Activated T-helper 1 cell treated with Interleukin-2 at 50 U/mL for 16 hours (primary cell): Measurements from ENCODE around the gene FAM111B.
"Not testable (repeated sequence)": the region's sequence is repeated elsewhere in the genome, so short reads cannot be mapped to it uniquely, and the experiment has no call there.

ENCODE experiments used
- DNase-seq: peaks from one replicate; pipeline ENCODE4 v3.0.0-alpha.2; 2020; ENCODE audit warnings: low read depth

Gene FAM111B

DNA sequence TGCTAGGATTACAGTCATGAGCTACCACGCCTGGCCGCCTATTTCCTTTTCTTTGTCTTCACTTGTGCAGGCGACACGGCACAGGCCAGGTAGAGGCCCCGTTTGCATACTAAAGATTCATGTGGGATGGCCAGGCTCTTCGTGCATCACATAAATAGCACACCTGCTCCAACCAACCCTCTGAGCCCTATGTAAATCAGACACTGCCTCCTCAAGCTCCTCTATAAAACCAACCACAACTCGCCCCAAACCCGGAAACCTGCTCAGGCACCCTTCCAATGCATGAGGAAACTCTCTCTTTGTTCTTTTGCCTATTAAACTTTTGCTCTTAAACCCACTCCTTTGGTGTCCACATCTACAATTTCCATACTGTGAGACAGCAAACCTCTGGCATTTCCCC lies 9.1 kb upstream of the FAM111B start:
- DNase-seq, result not testable (repeated sequence)

DNA sequence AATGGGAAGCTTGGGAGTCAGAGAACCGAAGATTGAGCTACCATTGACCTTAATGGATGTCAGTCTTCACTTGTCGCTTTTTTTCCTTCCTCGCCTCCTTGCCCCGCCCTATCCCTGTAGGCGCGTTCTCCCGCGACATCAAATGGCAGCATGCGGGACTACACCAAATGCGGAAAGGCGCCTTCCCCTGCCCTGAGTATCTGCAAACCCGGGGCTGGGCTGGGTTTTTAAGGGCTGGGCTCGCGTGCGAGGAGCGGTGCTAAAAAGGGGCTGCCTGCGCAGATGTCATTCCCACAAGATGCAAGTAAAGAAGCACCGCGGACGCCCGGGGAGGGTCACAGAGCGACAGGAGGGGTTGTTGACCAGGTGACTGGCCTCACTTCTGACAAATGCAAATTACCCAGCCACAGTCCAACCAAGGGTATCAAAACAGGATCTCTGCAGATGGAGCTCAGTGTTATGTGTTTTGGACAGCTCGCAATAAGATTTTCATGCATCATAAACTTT lies 4.7 kb upstream of the FAM111B start:
- DNase-seq, result peak; percentile 26

DNA sequence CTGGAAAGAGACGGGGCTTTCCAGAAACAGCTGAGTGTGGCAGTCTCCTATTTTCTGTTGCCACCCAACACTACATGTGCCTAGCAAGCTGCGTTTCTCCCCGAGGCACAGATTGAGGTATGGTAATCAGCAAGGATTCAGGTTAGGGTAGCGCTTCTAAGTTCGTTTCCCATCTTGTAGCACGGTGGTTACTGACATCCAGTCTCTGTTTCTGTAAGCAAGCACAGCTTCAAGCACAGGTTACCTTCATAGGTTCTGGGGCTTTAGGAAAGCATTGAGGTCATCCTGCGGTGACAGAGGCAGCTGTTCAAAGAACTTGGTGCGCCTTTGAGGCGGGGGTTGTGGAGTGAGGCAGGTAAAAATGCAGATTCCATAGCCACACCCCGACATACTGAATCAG lies 684 bp downstream of the FAM111B start:
- DNase-seq, result not testable (repeated sequence)

DNA sequence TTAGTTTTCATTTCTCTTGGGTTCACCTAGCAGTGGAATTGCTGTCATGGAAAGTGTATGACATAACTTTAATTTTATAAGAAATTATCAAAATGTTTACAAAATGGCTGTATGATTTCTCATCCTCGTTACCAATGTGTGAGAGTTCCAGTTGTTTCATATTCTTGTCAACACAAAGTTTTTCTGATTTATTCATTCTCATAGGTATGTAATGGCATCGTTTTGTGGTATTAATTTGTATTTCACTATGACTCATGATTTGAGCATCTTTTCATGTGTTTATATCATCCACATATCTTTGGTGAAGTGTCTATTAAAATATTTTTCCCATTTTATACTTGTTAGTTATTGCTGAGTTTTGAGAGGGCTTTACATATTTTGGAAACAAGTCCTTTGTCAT lies 5.5 kb downstream of the FAM111B start:
- DNase-seq, result no peak

DNA sequence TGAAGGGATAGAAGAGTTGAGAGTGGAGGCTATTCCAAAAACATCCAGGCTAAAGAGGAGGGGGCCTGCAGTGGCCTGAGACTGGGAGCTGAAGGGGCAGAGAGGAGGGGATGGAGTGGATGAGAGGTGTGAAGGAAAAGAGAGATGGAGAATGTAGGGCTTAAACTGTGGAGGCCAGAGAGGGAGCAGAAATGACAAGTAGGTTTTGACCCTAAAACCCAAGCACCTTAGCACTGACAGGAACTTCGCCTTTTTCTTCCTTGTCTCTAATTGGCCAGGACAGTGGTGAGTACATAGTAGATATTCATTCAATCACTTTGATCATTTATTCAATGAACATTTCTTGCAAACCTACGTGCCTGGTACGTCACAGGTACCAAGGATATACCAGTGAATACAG lies 7.3 kb downstream of the FAM111B start:
- DNase-seq, result no peak

DNA sequence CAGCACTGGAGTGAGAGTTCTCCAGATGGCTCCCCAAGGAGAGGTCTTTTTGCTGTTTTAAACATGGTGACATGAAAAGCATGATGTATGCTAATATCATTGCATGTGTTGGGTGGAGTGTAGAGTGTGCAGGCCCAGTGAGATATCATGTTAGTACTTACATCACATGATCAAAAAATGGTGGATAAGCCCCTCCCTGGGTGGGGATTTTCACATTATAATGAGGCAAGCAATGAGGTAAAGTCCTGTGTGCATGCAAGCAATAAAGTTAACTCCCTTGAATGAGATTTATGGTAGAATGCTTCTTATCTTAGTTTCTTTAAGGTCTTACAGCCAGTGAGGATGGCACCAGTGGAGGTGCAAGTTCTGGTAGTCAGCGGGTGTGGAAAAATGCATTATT lies 8.5 kb downstream of the FAM111B start:
- DNase-seq, result no peak

DNA sequence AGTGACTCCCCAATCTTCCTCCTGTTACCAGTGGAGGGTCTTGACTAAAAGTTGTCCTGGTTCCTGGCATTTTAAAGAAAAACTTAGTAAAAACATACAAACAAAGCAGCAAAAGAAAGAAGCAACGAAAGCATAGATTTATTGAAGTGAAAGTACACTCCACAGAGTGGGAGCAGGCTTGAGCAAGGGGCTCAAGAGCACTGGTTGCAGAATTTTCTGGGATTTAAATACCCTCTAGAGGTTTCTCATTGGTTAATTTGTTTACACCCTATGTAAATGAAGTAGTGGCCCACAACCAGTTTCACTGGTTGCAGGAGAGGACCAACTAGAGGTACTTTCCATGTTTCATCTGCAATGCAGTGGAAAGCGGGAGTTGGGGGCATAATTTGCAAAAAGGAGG lies 10.7 kb downstream of the FAM111B start:
- no peak for DNase-seq

DNA sequence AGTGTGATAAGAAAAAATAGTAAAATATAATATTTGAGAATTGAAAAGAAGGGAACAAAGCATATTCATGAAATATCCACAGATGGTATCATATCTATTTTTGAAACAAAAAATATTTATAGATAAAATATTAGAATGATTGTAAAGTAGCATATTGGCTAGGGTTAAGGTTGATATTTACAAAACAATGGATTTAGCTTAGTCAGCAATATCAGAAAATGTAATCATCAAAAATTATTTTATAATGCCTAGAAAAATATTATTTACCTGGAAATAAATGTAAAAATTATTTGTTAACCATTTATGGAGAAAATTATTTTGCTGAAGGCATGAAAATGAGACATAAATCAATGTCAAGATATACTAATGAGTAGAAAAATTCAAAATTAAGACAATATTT lies 12.8 kb downstream of the FAM111B start:
- DNase-seq, result no peak

DNA sequence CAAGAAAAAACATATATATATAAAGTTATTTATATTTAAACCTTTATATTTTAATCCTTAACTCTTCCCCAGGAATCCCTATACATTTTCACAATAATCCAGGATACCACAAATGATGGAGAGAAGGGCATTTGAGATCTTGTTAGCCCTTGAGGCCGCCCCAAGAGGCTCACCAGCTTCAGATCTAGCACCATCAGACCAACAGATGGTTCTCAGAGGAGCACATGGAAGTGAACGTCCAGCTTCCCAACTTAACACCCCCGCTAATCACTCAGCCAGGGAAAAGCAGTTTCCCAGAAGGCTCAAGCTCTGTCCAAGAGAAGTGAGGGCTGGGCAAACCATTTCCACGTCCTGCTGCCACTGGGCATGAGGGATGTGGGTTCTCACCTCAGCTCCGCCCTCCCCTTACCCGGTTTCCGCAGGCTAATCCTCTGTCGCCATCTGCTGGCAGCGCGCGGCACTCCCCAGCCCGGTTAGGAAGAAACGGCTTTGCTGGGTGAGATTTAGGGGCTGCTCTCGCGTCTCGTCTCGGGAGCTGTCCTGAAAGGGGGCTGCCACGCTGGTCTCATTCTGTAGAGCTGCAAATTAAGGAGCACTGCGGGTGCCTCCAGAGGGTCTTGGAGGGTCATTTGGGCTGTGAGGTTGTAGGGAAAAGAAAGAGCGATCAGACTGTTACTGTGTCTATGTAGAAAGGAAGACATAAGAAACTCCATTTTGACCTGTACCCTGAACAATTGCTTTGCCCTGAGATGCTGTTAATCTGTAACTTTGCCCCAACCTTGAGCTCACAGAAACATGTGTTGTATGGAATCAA lies 28.8 kb downstream of the FAM111B start:
- DNase-seq, result peak; percentile 74

DNA sequence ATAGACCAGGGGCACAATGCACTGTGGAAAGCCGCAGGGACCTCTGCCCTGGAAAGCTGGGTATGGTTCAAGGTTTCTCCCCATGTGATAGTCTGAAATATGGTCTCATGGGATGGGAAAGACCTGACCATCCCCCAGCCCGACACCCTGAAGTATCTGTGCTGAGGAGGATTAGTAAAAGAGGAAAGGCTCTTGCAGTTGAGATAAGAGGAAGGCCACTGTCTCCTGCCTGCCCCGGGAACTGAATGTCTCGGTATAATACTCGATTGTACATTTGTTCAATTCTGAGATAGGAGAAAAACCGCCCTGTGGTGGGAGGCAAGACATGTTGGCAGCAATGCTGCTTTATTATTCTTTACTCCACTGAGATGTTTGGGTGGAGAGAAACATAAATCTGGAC lies 29.5 kb downstream of the FAM111B start:
- not testable (repeated sequence) for DNase-seq

DNA sequence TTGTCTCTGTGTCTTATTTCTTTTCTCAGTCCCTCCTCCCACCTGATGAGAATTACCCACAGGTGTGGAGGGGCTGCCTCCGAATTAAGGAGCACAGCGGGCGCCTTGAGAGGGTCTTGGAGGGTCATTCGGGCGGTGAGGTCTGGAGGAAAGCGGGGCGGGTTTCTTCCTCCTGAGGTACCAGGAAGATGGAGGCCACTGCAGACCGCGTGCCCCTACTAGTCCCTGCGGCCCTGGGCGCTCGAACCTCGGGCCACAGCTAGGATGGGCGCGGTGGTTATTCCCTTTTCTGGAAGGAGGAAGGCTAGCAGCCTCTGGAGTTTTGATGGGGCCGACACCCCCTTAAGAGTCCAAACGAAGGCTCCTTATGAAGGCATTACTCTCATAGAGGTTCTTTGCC lies 30.2 kb downstream of the FAM111B start:
- DNase-seq, result no peak

DNA sequence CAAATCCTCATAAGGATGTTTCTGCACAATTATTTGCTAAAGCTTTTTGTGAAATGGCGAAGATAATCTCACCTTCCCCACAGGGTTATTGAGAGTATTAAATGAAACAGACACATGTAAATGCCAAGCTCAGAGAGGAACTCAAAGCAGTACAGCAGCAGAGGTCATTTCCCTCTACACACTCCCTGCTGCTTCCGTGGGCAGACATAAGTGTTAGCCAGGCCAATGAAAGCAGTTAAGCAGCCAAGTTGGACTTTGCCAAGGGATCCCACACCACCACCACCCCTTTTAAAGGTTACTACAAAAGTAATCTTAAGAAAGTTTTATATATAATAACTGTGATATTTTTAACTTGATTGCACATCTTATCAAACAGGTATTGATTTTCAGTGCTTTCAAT lies 31.6 kb downstream of the FAM111B start:
- DNase-seq, result no peak

DNA sequence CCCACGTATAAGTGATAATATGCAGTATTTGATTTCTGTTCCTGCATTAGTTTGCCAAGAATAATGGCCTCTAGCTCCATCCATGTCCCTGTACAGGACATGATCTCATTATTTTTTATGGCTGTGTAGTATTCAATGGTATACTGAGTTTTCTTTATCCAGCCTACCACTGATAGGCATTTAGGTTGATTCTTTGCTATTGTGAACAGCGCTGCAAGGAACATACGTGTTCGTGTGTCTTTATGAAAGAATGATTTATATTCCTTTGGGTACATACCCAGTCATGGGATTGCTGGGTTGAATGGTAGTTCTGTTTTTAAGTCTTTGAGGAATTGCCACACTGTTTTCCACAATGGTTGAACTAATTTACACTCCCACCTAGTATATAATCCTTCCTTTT lies 34.2 kb downstream of the FAM111B start:
- no peak for DNase-seq

DNA sequence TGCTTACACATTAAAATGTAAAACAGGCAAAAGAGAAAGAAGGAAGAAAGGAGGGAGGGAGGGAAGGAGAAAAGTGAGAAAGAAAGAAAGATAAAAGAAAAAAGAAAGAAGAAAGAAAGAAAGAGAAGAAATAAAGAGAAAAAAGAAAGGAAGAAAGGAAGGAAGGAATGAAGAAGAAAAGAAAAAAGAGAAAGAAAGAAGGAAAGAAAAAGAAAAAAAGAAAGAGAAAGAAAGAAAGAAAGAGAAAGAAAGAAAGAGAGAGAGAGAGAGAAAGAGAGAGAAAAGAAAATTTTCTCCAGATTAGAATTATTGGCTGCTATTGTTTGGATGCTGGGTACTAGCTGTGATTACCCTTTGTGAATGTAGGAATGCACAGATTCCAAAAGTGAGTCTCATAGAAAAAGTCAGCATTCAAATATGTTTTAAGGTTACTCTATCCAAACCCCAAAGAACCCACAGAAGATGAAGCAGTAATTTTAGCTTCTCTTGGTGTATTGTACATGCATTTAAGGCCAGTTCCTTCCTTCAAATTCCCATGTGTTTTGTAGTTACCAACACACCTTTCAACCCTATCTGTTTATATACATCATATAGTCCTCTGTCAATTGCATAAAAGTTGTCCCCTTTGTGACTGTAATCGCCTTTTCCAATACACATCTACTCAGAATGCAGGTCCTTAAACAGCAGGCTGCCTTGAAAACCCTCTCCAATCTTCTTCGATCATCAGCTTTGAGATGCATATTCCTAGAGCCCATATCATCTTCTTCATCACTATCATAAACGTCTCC lies 34.8 kb downstream of the FAM111B start:
- no peak for DNase-seq

DNA sequence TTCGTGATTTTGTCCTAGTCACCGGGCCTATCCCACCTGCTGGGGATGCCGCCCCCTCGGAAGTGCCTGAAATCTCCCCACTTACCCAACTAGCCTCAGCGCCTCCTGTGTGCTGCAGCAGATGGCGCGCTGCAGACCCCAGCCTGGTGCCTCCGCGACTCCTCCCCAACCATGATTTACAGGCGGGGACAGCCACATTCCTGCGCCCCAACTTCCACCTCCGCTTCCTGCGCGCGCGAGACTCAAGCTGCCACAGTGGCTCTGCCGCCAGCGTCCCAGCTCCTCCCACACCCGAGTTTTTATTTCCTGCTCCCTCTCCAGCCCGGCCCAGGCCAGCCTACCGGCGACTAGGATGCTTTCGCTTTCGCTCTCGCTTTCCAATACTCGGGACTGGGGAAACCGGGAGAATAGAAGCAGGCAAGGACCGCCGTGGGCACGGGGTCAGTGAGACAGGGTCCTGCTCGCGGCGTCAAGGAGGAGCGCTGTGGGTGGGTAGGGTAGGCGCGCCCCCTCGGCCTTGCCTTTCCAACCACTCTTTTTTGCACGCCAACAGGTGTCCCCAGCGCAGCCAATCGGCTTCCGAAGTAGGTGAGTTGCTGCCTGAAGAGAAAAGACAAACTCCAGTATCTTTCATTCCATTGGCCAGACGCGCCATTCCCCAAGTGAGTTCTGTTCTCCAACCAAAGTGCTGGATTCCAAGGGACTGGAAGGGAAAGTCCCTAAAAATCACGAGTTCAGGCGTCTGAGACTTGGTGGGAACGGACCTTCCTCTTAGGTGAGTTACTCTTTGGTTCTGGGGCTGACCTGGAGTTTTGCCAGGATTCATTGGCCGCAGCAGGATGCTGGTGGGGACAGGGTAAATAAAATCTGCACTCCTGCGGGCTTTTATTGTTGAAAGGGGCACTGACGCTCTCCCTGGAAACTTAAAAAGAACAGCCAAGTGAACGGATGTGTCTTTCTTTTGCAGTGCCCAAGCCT lies 35.8 kb downstream of the FAM111B start, which contains the start of gene FAM111A:
FAM111A (plus strand) TSS at position 327 of the 978 bp plus-strand sequence. CDS start 6,017 bp downstream, outside the sequence.
- peak; percentile 75 for DNase-seq

DNA sequence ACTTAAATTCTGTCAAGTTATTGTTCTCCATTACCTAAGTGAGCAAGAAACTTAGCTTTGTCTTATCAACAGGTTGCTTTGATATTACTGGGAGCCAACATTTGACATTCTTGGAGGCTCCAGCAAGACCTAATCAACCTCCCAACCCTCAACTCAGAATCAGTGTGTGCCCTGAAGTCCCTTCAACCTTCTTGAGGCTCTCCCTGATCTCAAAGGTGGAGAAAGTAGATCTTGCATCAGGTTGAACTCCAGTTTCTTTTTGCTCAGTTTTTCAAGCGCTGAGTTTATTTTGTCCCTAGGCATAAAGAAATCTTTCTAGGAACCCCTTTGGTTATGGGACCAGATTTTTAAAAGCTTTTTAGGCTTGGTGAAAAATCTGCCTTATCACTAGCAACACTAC lies 37.1 kb downstream of the FAM111B start:
- DNase-seq, result no peak

DNA sequence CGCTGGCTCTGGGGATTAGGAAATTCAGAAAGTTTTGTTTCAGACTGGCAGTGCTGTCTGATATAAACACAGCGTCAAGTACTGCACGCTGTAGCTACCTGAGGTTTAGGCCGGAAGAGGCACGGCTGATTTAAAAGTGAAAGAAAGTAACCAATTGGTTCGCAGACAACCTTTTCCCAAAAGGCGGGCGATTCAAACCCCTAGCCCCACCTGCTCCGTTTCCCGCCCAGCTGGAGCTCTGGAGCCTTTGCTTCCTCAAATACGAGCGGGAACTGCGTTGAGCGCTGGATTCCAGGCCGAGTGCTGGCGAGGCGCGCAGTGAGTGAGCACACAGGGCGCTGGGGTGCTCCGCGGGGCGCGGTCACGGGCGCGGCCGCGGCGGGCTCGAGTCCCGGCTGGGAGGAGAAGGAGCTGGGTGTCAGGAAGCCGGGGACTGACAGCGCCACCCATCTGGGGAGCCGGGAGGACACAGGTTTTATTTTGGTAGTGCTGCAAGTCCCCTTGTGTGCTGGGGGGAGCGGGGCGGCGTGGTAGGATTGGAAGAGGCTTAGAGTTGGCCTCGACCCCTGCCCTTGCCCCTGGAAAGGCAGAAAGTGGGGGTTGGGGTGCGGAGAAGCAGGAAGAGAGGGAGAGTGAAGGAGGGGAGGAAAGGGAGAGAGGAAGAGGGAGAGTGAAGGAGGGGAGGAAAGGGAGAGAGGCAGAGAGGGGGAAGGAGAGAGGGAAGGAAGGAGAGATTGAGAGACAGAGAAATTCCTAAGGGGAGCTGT lies 37.7 kb downstream of the FAM111B start:
- peak; percentile 50 for DNase-seq

DNA sequence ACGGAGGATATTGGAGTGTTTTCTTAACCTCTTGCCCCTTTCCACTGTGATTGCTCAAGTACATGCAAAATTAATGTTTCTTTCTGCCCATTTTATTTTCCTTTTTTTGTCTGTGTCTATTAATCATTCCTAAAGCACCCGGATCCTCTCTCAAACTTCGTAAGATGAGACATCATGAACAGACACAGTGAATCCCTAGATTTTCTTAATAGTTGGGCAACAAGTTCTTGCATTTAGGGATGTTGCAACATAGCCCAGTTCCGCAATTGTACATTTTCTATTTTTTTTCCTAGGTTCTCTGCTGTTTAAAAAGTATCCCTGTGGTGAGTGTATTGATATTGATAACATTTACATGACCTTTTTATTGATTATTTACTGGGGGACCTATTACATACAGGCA lies 38.5 kb downstream of the FAM111B start:
- no peak for DNase-seq

DNA sequence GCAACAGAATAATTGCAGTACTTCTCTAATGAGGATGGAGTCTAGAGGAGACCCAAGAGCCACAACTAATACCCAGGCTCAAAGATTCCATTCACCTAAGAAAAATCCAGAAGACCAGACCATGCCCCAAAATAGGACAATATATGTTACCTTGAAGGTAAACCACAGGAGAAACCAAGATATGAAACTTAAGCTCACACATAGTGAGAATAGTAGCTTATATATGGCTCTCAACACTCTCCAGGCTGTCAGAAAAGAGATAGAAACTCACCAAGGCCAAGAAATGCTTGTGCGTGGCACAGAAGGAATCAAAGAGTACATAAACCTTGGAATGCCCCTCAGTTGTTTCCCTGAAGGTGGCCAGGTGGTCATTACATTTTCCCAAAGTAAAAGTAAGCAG lies 44.7 kb downstream of the FAM111B start:
- no peak for DNase-seq

DNA sequence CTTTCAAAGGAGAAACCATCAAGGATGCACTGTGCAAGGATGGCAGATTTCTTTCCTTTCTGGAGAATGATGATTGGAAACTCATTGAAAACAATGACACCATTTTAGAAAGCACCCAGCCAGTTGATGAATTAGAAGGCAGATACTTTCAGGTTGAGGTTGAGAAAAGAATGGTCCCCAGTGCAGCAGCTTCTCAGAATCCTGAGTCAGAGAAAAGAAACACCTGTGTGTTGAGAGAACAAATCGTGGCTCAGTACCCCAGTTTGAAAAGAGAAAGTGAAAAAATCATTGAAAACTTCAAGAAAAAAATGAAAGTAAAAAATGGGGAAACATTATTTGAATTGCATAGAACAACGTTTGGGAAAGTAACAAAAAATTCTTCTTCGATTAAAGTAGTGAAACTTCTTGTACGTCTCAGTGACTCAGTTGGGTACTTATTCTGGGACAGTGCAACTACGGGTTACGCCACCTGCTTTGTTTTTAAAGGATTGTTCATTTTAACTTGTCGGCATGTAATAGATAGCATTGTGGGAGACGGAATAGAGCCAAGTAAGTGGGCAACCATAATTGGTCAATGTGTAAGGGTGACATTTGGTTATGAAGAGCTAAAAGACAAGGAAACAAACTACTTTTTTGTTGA lies 45.4 kb downstream of the FAM111B start:
- DNase-seq, result no peak

DNA sequence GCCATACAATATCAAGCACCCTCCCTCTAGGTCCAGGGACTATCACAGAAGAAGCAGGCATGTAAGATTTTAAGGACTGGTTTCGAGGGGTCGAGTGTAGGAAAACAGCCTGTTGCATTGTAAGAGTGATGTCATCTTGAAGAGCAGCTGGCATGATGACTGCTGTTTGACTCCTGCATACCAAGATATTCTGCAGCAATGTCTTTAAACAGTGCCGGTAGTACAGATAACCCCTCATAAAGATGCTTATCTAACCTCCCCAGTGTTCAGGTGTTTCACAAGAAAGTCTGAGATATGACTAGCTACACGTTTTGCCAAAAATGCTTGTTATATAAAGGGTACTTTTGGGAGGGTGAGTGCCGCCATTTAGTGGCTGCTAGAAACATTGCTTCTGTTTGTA lies 47.6 kb downstream of the FAM111B start:
- DNase-seq, result no peak
